ENCODE data around the gene CD40LG.

The CD40LG gene

DNA sequence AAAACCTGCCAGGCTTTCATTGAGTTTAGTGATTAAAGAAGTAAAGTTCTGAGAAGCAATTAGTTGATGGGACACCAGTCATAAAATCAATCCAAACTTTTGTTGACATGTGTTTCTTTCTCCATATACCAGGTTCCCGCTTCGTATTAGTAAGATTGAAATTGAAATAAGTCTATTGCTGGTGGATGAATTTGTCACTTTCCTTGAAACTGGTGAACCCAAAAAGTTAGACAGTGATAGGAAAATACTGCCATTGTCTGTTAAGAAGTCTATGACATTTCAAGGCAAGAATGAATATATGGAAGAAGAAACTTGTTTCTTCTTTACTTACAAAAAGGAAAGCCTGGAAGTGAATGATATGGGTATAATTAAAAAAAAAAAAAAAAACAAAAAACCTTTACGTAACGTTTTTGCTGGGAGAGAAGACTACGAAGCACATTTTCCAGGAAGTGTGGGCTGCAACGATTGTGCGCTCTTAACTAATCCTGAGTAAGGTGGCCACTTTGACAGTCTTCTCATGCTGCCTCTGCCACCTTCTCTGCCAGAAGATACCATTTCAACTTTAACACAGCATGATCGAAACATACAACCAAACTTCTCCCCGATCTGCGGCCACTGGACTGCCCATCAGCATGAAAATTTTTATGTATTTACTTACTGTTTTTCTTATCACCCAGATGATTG, at the start of gene CD40LG:
Gene CD40LG, plus strand, starts transcription at position 482 of the 684 bp plus-strand sequence. Its CDS starts 91 bp downstream, at position 573.
- no peak within 1 kb of the TSS for H3K27ac ChIP-seq
- TF ChIP-seq CTCF (conservative IDR thresholded peaks at IDR 0.05): no peak

- no peak for TF ChIP-seq CTCF (conservative IDR thresholded peaks at IDR 0.05)
- no peak overlapping the region for H3K27ac ChIP-seq
Measured at GRCh38 chrX:136598631-136599030, 49.3 kb upstream of the CD40LG start.

DNA sequence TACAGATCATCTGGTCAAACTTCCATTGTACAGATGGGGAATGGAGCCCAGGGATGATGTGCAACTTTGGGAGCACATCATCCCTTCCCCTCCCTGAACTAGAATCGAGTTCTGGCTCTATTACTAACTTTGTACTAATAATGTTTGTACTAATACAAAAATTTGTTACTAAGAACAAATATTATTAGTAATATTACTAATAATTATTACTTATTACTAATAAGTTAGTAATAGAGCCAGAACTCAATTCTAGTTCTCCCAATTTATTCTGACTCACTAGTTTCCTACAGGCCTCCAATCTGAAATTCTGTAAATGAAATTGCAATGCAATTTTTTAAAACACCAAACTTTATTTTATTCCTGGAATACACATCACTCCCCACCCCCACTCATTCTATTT, 47.9 kb upstream of the CD40LG start:
- no peak for TF ChIP-seq CTCF (conservative IDR thresholded peaks at IDR 0.05)
- H3K27ac ChIP-seq: no peak overlapping the region

- no peak for TF ChIP-seq CTCF (conservative IDR thresholded peaks at IDR 0.05)
Measured at GRCh38 chrX:136607236-136607635, 40.7 kb upstream of the CD40LG start.

GRCh38 chrX:136608295-136608933, 39.5 kb upstream of the CD40LG start:
- H3K27ac ChIP-seq: no peak overlapping the region
- peak; percentile 49 for TF ChIP-seq CTCF (conservative IDR thresholded peaks at IDR 0.05)

More at GRCh38 chrX:136607236-136607635, 40.7 kb upstream of the CD40LG start:
- no peak overlapping the region for H3K27ac ChIP-seq

GRCh38 chrX:136616987-136617685, 30.8 kb upstream of the CD40LG start:
- no peak overlapping the region for H3K27ac ChIP-seq
- no peak for TF ChIP-seq CTCF (conservative IDR thresholded peaks at IDR 0.05)

- no peak overlapping the region for H3K27ac ChIP-seq
- no peak for TF ChIP-seq CTCF (conservative IDR thresholded peaks at IDR 0.05)
Measured at GRCh38 chrX:136619899-136620505, 28.0 kb upstream of the CD40LG start.

Measured in VCaP (cell line).